ENCODE data around the gene PDLIM3.

PDLIM3 gene

GRCh38 chr4:185520119-185520518, 15.2 kb downstream of the PDLIM3 start:
- Histone ChIP-seq H2BK5ac (ENCODE audit: low read length) (no peak overlapping the region), H2AK5ac (ENCODE audit: low read depth, low read length) (no peak overlapping the region), H3K4me3 (ENCODE audit: low read length in 2 of 2) (no peak overlapping the region), H3K79me1 (ENCODE audit: low read depth, low read length) (no peaks in the 10 kb centered on the region), H2BK15ac (ENCODE audit: low read length) (no peak overlapping the region), H3K4ac (ENCODE audit: low read length) (no peak overlapping the region), H4K8ac (ENCODE audit: low read depth, low read length) (no peak overlapping the region), H3K4me1 (ENCODE audit: control insufficient read depth in 2 of 2, insufficient read depth in 1 of 2, low read depth in 1 of 2, low read length in 2 of 2) (no peaks in the 10 kb centered on the region), H3K36me3 (replicated peaks in 1 of 2; ENCODE audit: control insufficient read depth in 2 of 2, insufficient read depth in 2 of 2, low read length in 2 of 2) (no peaks in the 10 kb centered on the region), H3K27me3 (ENCODE audit: control insufficient read depth in 3 of 3, insufficient read depth in 3 of 3, low read depth in 1 of 3, low read length in 3 of 3) (peaks cover 0 to 10% (median 0%) of the 10 kb centered on the region in 3 experiments), H3K23ac (ENCODE audit: low read depth, low read length, poor library complexity) (no peak overlapping the region), H2BK12ac (ENCODE audit: low read length) (no peak overlapping the region), H3K9ac (ENCODE audit: low read depth, low read length, poor library complexity) (no peak overlapping the region), H3K18ac (ENCODE audit: low read length) (no peak overlapping the region), H2BK120ac (ENCODE audit: low read depth, low read length) (no peak overlapping the region), H3K27ac (replicated peaks; ENCODE audit: low read length) (no peak overlapping the region), H3K9me3 (replicated peaks in 1 of 2; ENCODE audit: control insufficient read depth in 2 of 2, insufficient read depth in 1 of 2, low read depth in 1 of 2, low read length in 2 of 2) (no peaks in the 10 kb centered on the region), H2AFZ (ENCODE audit: low read length) (no peak overlapping the region), H3K4me2 (ENCODE audit: insufficient read depth, low read length, poor library complexity, severe bottlenecking) (no peak overlapping the region), H4K91ac (ENCODE audit: low read depth, low read length, poor library complexity) (no peak overlapping the region), H3K14ac (ENCODE audit: low read length) (no peak overlapping the region)
- DNase-seq (ENCODE audit: low spot score): no peak
- no CpG with 5 or more reads among the region's 4 CpGs for WGBS, 2 donors (ENCODE audit: extremely low coverage in 2 of 2, insufficient read length in 2 of 2, insufficient replicate concordance in 1 of 2)

GRCh38 chr4:185518494-185518893, 16.8 kb downstream of the PDLIM3 start:
- Histone ChIP-seq H2AK5ac (ENCODE audit: low read depth, low read length) (no peak overlapping the region), H3K23ac (ENCODE audit: low read depth, low read length, poor library complexity) (no peak overlapping the region), H3K9ac (ENCODE audit: low read depth, low read length, poor library complexity) (no peak overlapping the region), H2AFZ (ENCODE audit: low read length) (no peak overlapping the region), H4K91ac (ENCODE audit: low read depth, low read length, poor library complexity) (no peak overlapping the region), H3K79me1 (ENCODE audit: low read depth, low read length) (no peaks in the 10 kb centered on the region), H2BK120ac (ENCODE audit: low read depth, low read length) (no peak overlapping the region), H3K14ac (ENCODE audit: low read length) (no peak overlapping the region), H2BK12ac (ENCODE audit: low read length) (no peak overlapping the region), H3K27me3 (ENCODE audit: control insufficient read depth in 3 of 3, insufficient read depth in 3 of 3, low read depth in 1 of 3, low read length in 3 of 3) (peaks cover 0 to 2% (median 0%) of the 10 kb centered on the region in 3 experiments), H2BK15ac (ENCODE audit: low read length) (no peak overlapping the region), H3K9me3 (replicated peaks in 1 of 2; ENCODE audit: control insufficient read depth in 2 of 2, insufficient read depth in 1 of 2, low read depth in 1 of 2, low read length in 2 of 2) (no peaks in the 10 kb centered on the region), H3K4me1 (ENCODE audit: control insufficient read depth in 2 of 2, insufficient read depth in 1 of 2, low read depth in 1 of 2, low read length in 2 of 2) (no peaks in the 10 kb centered on the region), H3K4me3 (ENCODE audit: low read length in 2 of 2) (no peak overlapping the region), H3K27ac (replicated peaks; ENCODE audit: low read length) (no peak overlapping the region), H3K4ac (ENCODE audit: low read length) (no peak overlapping the region), H4K8ac (ENCODE audit: low read depth, low read length) (no peak overlapping the region), H3K4me2 (ENCODE audit: insufficient read depth, low read length, poor library complexity, severe bottlenecking) (no peak overlapping the region), H2BK5ac (ENCODE audit: low read length) (no peak overlapping the region), H3K18ac (ENCODE audit: low read length) (no peak overlapping the region), H3K36me3 (replicated peaks in 1 of 2; ENCODE audit: control insufficient read depth in 2 of 2, insufficient read depth in 2 of 2, low read length in 2 of 2) (no peaks in the 10 kb centered on the region)
- WGBS, 2 donors (ENCODE audit: extremely low coverage in 2 of 2, insufficient read length in 2 of 2, insufficient replicate concordance in 1 of 2): no CpG with 5 or more reads among the region's 1 CpG
- DNase-seq (ENCODE audit: low spot score): no peak

GRCh38 chr4:185518069-185518468, 17.2 kb downstream of the PDLIM3 start:
- no peak overlapping the region for H3K4me2 ChIP-seq (ENCODE audit: insufficient read depth, low read length, poor library complexity, severe bottlenecking)
- no peak overlapping the region for H2BK15ac ChIP-seq (ENCODE audit: low read length)
- no peak overlapping the region for H2BK5ac ChIP-seq (ENCODE audit: low read length)
- H4K91ac ChIP-seq (ENCODE audit: low read depth, low read length, poor library complexity): no peak overlapping the region
- H3K27ac ChIP-seq (replicated peaks; ENCODE audit: low read length): no peak overlapping the region
- no peak overlapping the region for H3K14ac ChIP-seq (ENCODE audit: low read length)
- no peak overlapping the region for H2BK120ac ChIP-seq (ENCODE audit: low read depth, low read length)
- H3K9me3 ChIP-seq (replicated peaks in 1 of 2; ENCODE audit: control insufficient read depth in 2 of 2, insufficient read depth in 1 of 2, low read depth in 1 of 2, low read length in 2 of 2): no peaks in the 10 kb centered on the region
- no peaks in the 10 kb centered on the region for H3K79me1 ChIP-seq (ENCODE audit: low read depth, low read length)
- H2AFZ ChIP-seq (ENCODE audit: low read length): no peak overlapping the region
- peaks cover 0 to 2% (median 0%) of the 10 kb centered on the region in 3 experiments for H3K27me3 ChIP-seq (ENCODE audit: control insufficient read depth in 3 of 3, insufficient read depth in 3 of 3, low read depth in 1 of 3, low read length in 3 of 3)
- H3K4ac ChIP-seq (ENCODE audit: low read length): no peak overlapping the region
- no peak for DNase-seq (ENCODE audit: low spot score)
- H3K4me1 ChIP-seq (ENCODE audit: control insufficient read depth in 2 of 2, insufficient read depth in 1 of 2, low read depth in 1 of 2, low read length in 2 of 2): no peaks in the 10 kb centered on the region
- H3K18ac ChIP-seq (ENCODE audit: low read length): no peak overlapping the region
- no peaks in the 10 kb centered on the region for H3K36me3 ChIP-seq (replicated peaks in 1 of 2; ENCODE audit: control insufficient read depth in 2 of 2, insufficient read depth in 2 of 2, low read length in 2 of 2)
- no peak overlapping the region for H3K23ac ChIP-seq (ENCODE audit: low read depth, low read length, poor library complexity)
- H3K9ac ChIP-seq (ENCODE audit: low read depth, low read length, poor library complexity): no peak overlapping the region
- no peak overlapping the region for H2AK5ac ChIP-seq (ENCODE audit: low read depth, low read length)
- no peak overlapping the region for H4K8ac ChIP-seq (ENCODE audit: low read depth, low read length)
- H2BK12ac ChIP-seq (ENCODE audit: low read length): no peak overlapping the region
- no peak overlapping the region for H3K4me3 ChIP-seq (ENCODE audit: low read length in 2 of 2)

GRCh38 chr4:185515248-185515647, 20.1 kb downstream of the PDLIM3 start:
- no CpG with 5 or more reads among the region's 4 CpGs for WGBS, 2 donors (ENCODE audit: extremely low coverage in 2 of 2, insufficient read length in 2 of 2, insufficient replicate concordance in 1 of 2)
- H2AK5ac ChIP-seq (ENCODE audit: low read depth, low read length): no peak overlapping the region
- no peaks in the 10 kb centered on the region for H3K79me1 ChIP-seq (ENCODE audit: low read depth, low read length)
- H3K27ac ChIP-seq (replicated peaks; ENCODE audit: low read length): no peak overlapping the region
- H3K23ac ChIP-seq (ENCODE audit: low read depth, low read length, poor library complexity): no peak overlapping the region
- no peaks in the 10 kb centered on the region for H3K4me1 ChIP-seq (ENCODE audit: control insufficient read depth in 2 of 2, insufficient read depth in 1 of 2, low read depth in 1 of 2, low read length in 2 of 2)
- peaks cover 0 to 2% (median 0%) of the 10 kb centered on the region in 3 experiments for H3K27me3 ChIP-seq (ENCODE audit: control insufficient read depth in 3 of 3, insufficient read depth in 3 of 3, low read depth in 1 of 3, low read length in 3 of 3)
- H3K9ac ChIP-seq (ENCODE audit: low read depth, low read length, poor library complexity): no peak overlapping the region
- no peak overlapping the region for H3K18ac ChIP-seq (ENCODE audit: low read length)
- no peak for DNase-seq (ENCODE audit: low spot score)
- H2BK5ac ChIP-seq (ENCODE audit: low read length): no peak overlapping the region
- H2BK15ac ChIP-seq (ENCODE audit: low read length): no peak overlapping the region
- H3K14ac ChIP-seq (ENCODE audit: low read length): no peak overlapping the region
- no peak overlapping the region for H3K4me2 ChIP-seq (ENCODE audit: insufficient read depth, low read length, poor library complexity, severe bottlenecking)
- H3K4me3 ChIP-seq (ENCODE audit: low read length in 2 of 2): no peak overlapping the region
- no peak overlapping the region for H3K4ac ChIP-seq (ENCODE audit: low read length)
- no peak overlapping the region for H4K91ac ChIP-seq (ENCODE audit: low read depth, low read length, poor library complexity)
- no peak overlapping the region for H2BK12ac ChIP-seq (ENCODE audit: low read length)
- no peaks in the 10 kb centered on the region for H3K36me3 ChIP-seq (replicated peaks in 1 of 2; ENCODE audit: control insufficient read depth in 2 of 2, insufficient read depth in 2 of 2, low read length in 2 of 2)
- no peak overlapping the region for H2AFZ ChIP-seq (ENCODE audit: low read length)
- no peak overlapping the region for H2BK120ac ChIP-seq (ENCODE audit: low read depth, low read length)
- no peaks in the 10 kb centered on the region for H3K9me3 ChIP-seq (replicated peaks in 1 of 2; ENCODE audit: control insufficient read depth in 2 of 2, insufficient read depth in 1 of 2, low read depth in 1 of 2, low read length in 2 of 2)
- no peak overlapping the region for H4K8ac ChIP-seq (ENCODE audit: low read depth, low read length)
